Osteoblast (primary cell): ENCODE results near the gene LCN6. TPM values are rescaled to one million over a fixed set of nuclear protein-coding genes. Genes with fewer than 3 reads are reported as not detected.
A peak's percentile ranks its signal among the peaks of the same experiment; 100 is the strongest.

Experiments used
- DNase-seq: peaks from one replicate; pipeline ENCODE4 v3.0.0; 2011; ENCODE audit warnings: low spot score, mixed read lengths; ENCODE audit not compliant: insufficient read length; ENCODE audit errors: missing footprints
- H2AFZ ChIP-seq: 2 replicates; pipeline ENCODE4 v1.6.0; 2011; ENCODE audit warnings: mild to moderate bottlenecking, low read length
- H3K27ac ChIP-seq: 2 replicates; pipeline ENCODE4 v1.5.1; 2011; ENCODE audit warnings: mild to moderate bottlenecking, low read depth, low read length, moderate library complexity
- H3K27me3 ChIP-seq: 2 replicates; pipeline ENCODE4 v1.6.0; 2012; ENCODE audit warnings: mild to moderate bottlenecking, control low read depth, inconsistent platforms, low read length, moderate library complexity; ENCODE audit not compliant: insufficient read depth
- H3K36me3 ChIP-seq: 2 replicates; pipeline ENCODE4 v1.5.1; 2011; ENCODE audit warnings: mild to moderate bottlenecking, low read length, control low read depth, moderate library complexity; ENCODE audit not compliant: insufficient read depth
- H3K4me1 ChIP-seq: 2 replicates; pipeline ENCODE4 v1.5.1; 2011; ENCODE audit warnings: mild to moderate bottlenecking, low read length, control low read depth, moderate library complexity; ENCODE audit not compliant: insufficient read depth
- H3K4me2 ChIP-seq: 2 replicates; pipeline ENCODE4 v1.6.0; 2011; ENCODE audit warnings: mild to moderate bottlenecking, low read length; ENCODE audit not compliant: insufficient read depth
- H3K4me3 ChIP-seq: fragments of 200-600 bp; sonication (generic); 3 replicates; pipeline ENCODE4 v1.5.1; 2012; ENCODE audit warnings: mild to moderate bottlenecking, low read length, inconsistent platforms; ENCODE audit not compliant: insufficient read depth
- H3K79me2 ChIP-seq: 2 replicates; pipeline ENCODE4 v1.6.0; 2012; ENCODE audit warnings: mild to moderate bottlenecking, low read length, control low read depth, inconsistent platforms; ENCODE audit not compliant: insufficient read depth
- H3K9me3 ChIP-seq: 2 replicates; pipeline ENCODE4 v1.5.1; 2011; ENCODE audit warnings: low read depth, low read length, control low read depth
- H4K20me1 ChIP-seq: 2 replicates; pipeline ENCODE4 v1.6.0; 2012; ENCODE audit warnings: mild to moderate bottlenecking, low read length, control low read depth; ENCODE audit not compliant: insufficient read depth
- CTCF ChIP-seq: IDR thresholded peaks from 2 replicates; pipeline ENCODE4 v1.5.1; 2011; ENCODE audit warnings: mild to moderate bottlenecking, low read depth, low read length, moderate library complexity; ENCODE audit errors: extremely low read depth
- total RNA-seq: library from RNA; depleted of rRNA; stranded (reverse); fragments of >200 nt; gene quantifications from 2 replicates; pipeline ENCODE4 v1.2.3, GENCODE V29; 2012

LCN6 gene
- total RNA-seq, 1 donor: not detected

DNA sequence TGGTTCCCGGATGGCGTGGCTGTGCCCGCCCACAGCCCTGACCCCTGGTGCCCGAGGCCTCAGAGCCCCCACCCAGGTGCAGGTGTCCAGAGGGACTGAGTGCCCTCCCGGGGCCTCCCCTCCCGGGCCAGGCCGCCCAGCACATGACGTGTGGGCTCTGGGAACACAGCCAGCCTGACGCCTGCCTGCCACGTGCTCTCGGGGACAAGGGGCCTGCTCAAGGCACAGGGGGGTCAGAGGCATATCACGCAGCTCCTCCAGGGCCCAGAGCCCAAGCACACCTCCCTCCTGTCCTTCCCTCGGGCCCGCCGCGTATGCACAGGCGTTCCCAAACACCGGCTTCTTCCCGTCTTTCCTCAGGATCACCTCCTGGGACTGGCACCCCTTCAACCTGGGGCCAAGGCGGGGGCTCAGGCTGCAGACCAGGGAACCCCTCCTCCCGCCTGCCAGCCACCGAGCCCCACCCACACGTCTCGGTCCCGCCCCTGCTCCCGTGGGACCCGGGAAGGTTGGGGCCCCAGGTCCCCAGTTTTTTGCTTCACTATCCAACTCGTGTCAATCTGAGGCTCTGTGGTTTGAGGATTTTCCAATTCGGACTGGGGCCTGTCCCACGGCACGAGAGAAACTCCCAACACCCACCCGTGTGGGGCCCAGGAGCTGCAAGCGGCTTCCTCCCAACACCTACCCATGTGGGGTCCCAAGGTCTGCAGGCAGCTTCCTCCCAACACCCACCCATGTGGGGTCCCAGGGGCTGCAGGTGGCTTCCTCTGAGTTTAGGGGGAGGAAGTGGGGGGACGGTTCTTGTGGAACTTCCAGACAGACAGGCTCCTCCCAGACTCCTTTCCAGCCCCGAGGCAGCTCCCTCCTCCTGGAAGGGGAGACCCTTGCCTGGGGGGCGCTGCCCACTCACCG lies 7.1 kb downstream of the LCN6 start:
- DNase-seq: peak; percentile 92
- no peak overlapping the region for H3K27ac ChIP-seq
- no peaks in the 10 kb centered on the region for H3K79me2 ChIP-seq
- no peak for TF ChIP-seq CTCF
- no peaks in the 10 kb centered on the region for H3K9me3 ChIP-seq
- H2AFZ ChIP-seq: no peak overlapping the region
- H4K20me1 ChIP-seq: no peaks in the 10 kb centered on the region
- no peak overlapping the region for H3K4me3 ChIP-seq
- H3K4me1 ChIP-seq: peaks cover 7% of the 10 kb centered on the region
- H3K27me3 ChIP-seq: peaks cover 37% of the 10 kb centered on the region
- no peaks in the 10 kb centered on the region for H3K36me3 ChIP-seq
- H3K4me2 ChIP-seq: no peak overlapping the region

DNA sequence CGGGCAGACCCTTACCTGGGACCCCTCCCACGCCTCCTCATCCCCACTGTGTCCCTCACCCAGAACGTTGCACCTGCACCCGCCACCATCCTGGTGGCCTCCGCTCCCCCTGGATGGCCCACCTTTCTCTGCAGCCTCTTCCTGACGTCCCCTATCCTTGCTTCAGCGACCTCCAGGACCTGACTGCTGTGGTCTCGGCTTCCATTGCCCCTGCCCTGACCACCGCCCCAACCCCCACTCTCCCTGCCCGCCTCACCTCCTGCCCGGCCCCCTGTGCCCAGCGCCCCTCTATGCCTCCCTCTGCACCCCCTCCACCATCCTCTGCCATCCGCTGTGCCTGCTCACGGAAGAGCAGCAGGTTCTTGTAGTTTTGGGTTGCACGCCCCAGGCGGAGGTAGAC lies 7.8 kb downstream of the LCN6 start:
- Histone ChIP-seq H3K4me2 (no peak overlapping the region), H2AFZ (no peak overlapping the region), H3K9me3 (no peaks in the 10 kb centered on the region), H4K20me1 (no peaks in the 10 kb centered on the region), H3K27me3 (peaks cover 37% of the 10 kb centered on the region), H3K4me3 (no peak overlapping the region), H3K36me3 (no peaks in the 10 kb centered on the region), H3K79me2 (no peaks in the 10 kb centered on the region), H3K4me1 (peaks cover 7% of the 10 kb centered on the region), H3K27ac (no peak overlapping the region)
- DNase-seq: peak; percentile 86
- TF ChIP-seq CTCF: no peak

- H3K79me2 ChIP-seq: no peaks in the 10 kb centered on the region
- H4K20me1 ChIP-seq: no peaks in the 10 kb centered on the region
- no peaks in the 10 kb centered on the region for H3K36me3 ChIP-seq
- TF ChIP-seq CTCF: no peak
- H3K4me2 ChIP-seq: no peak overlapping the region
- H3K4me1 ChIP-seq: peaks cover 7% of the 10 kb centered on the region
- no peak overlapping the region for H2AFZ ChIP-seq
- H3K4me3 ChIP-seq: no peak overlapping the region
- peaks cover 37% of the 10 kb centered on the region for H3K27me3 ChIP-seq
- H3K27ac ChIP-seq: no peak overlapping the region
- no peaks in the 10 kb centered on the region for H3K9me3 ChIP-seq
- DNase-seq: peak; percentile 84
Observed at GRCh38 chr9:136740069-136740468, 8.3 kb downstream of the LCN6 start.

DNA sequence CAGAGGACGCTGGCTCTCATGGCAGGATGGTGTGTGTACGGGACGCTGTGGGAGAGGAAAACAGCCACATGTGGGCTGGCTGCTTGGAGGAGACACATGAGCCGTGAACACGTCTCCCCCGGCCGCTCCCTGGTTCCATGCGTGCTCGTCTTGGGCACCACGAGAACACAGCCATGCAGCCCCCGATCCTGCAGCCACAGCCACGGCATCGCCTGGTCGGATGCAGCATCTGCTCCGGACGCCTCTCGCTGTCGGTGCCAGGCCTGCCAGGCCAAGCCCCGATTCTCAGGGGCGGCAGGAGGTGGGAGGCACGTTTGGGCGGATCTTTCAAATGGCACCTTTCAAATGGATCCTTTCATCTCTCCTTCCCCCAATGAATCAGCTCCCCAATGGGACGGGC lies 8.8 kb downstream of the LCN6 start:
- no peak overlapping the region for H3K4me3 ChIP-seq
- no peak overlapping the region for H3K4me2 ChIP-seq
- peaks cover 7% of the 10 kb centered on the region for H3K4me1 ChIP-seq
- no peaks in the 10 kb centered on the region for H3K36me3 ChIP-seq
- no peaks in the 10 kb centered on the region for H3K79me2 ChIP-seq
- no peak overlapping the region for H2AFZ ChIP-seq
- TF ChIP-seq CTCF: no peak
- H3K9me3 ChIP-seq: no peaks in the 10 kb centered on the region
- H3K27me3 ChIP-seq: peaks cover 37% of the 10 kb centered on the region
- H3K27ac ChIP-seq: no peak overlapping the region
- no peaks in the 10 kb centered on the region for H4K20me1 ChIP-seq
- no peak for DNase-seq
